HEK293 (cell line): Measurements from ENCODE around the gene HBEGF.

Experiments
- GLI2 ChIP-seq: fragments of 450-650 bp; formaldehyde crosslinking; IDR thresholded peaks from 2 replicates; pipeline ENCODE4; 2017; ENCODE audit warnings: missing biosample characterization, missing genetic modification characterization, low read depth, borderline replicate concordance
- KLF16 ChIP-seq: fragments of 450-650 bp; formaldehyde crosslinking; IDR thresholded peaks from 2 replicates; pipeline ENCODE4 v1.5.1; 2017; ENCODE audit warnings: missing biosample characterization, missing genetic modification characterization
- KLF17 ChIP-seq: fragments of 450-650 bp; formaldehyde crosslinking; IDR thresholded peaks from 2 replicates; pipeline ENCODE4 v1.5.1; 2016; ENCODE audit warnings: missing biosample characterization, missing genetic modification characterization
- OVOL3 ChIP-seq: fragments of 450-650 bp; formaldehyde crosslinking; IDR thresholded peaks from 2 replicates; pipeline ENCODE4 v1.5.1; 2016; ENCODE audit warnings: missing biosample characterization, missing genetic modification characterization
- ZBTB21 ChIP-seq: fragments of 450-650 bp; formaldehyde crosslinking; IDR thresholded peaks from 2 replicates; pipeline ENCODE4 v1.5.1; 2017; ENCODE audit warnings: missing biosample characterization, missing genetic modification characterization
- ZBTB8A ChIP-seq: fragments of 450-650 bp; formaldehyde crosslinking; IDR thresholded peaks from 2 replicates; pipeline ENCODE4 v1.5.1; 2016; ENCODE audit warnings: missing biosample characterization, missing genetic modification characterization
- ZEB2 ChIP-seq: fragments of 450-650 bp; formaldehyde crosslinking; IDR thresholded peaks from 2 replicates; pipeline ENCODE4 v1.5.1; 2016; ENCODE audit warnings: missing biosample characterization, missing genetic modification characterization
- ZFP37 ChIP-seq: fragments of 450-650 bp; formaldehyde crosslinking; IDR thresholded peaks from 2 replicates; pipeline ENCODE4 v1.5.1; 2016; ENCODE audit warnings: missing biosample characterization, missing genetic modification characterization
- ZFP69B ChIP-seq: fragments of 450-650 bp; formaldehyde crosslinking; IDR thresholded peaks from 2 replicates; pipeline ENCODE4 v1.5.1; 2016; ENCODE audit warnings: missing biosample characterization, missing genetic modification characterization
- ZNF114 ChIP-seq: fragments of 450-650 bp; formaldehyde crosslinking; IDR thresholded peaks from 2 replicates; pipeline ENCODE4 v1.5.0; 2017; ENCODE audit warnings: missing biosample characterization, missing genetic modification characterization
- ZNF292 ChIP-seq: fragments of 450-650 bp; formaldehyde crosslinking; IDR thresholded peaks from 2 replicates; pipeline ENCODE4 v1.5.1; 2016; ENCODE audit warnings: low read depth, missing biosample characterization, missing genetic modification characterization, borderline replicate concordance
- ZNF311 ChIP-seq: fragments of 450-650 bp; formaldehyde crosslinking; IDR thresholded peaks from 2 replicates; pipeline ENCODE4 v1.5.1; 2017; ENCODE audit warnings: missing biosample characterization, missing genetic modification characterization, borderline replicate concordance
- ZNF398 ChIP-seq: fragments of 450-650 bp; formaldehyde crosslinking; IDR thresholded peaks from 2 replicates; pipeline ENCODE4 v1.5.1; 2017; ENCODE audit warnings: missing biosample characterization, missing genetic modification characterization
- ZNF404 ChIP-seq: fragments of 450-650 bp; formaldehyde crosslinking; IDR thresholded peaks from 2 replicates; pipeline ENCODE4 v1.5.1; 2017; ENCODE audit warnings: missing biosample characterization, missing genetic modification characterization
- ZNF514 ChIP-seq: fragments of 450-650 bp; formaldehyde crosslinking; IDR thresholded peaks from 2 replicates; pipeline ENCODE4 v1.5.1; 2016; ENCODE audit warnings: missing biosample characterization, missing genetic modification characterization
- ZNF621 ChIP-seq: fragments of 450-650 bp; formaldehyde crosslinking; IDR thresholded peaks from 2 replicates; pipeline ENCODE4 v1.5.1; 2017; ENCODE audit warnings: missing biosample characterization, missing genetic modification characterization
- ZNF626 ChIP-seq: fragments of 450-650 bp; sonication (Bioruptor Pico); formaldehyde crosslinking; IDR thresholded peaks from 2 replicates; pipeline ENCODE4 v1.5.1; 2018; ENCODE audit warnings: missing biosample characterization, missing genetic modification characterization, inconsistent platforms
- ZNF677 ChIP-seq: fragments of 450-650 bp; IDR thresholded peaks from 2 replicates; pipeline ENCODE4 v1.5.0; 2018; ENCODE audit warnings: missing biosample characterization, mild to moderate bottlenecking, missing genetic modification characterization, moderate library complexity
- ZNF707 ChIP-seq: fragments of 450-650 bp; formaldehyde crosslinking; IDR thresholded peaks from 2 replicates; pipeline ENCODE4 v1.5.1; 2016; ENCODE audit warnings: missing biosample characterization, missing genetic modification characterization
- ZNF776 ChIP-seq: fragments of 450-650 bp; formaldehyde crosslinking; IDR thresholded peaks from 2 replicates; pipeline ENCODE4 v1.5.0; 2017; ENCODE audit warnings: missing biosample characterization, missing genetic modification characterization, borderline replicate concordance
- ZNF830 ChIP-seq: fragments of 450-650 bp; IDR thresholded peaks from 2 replicates; pipeline ENCODE4 v1.5.0; 2018; ENCODE audit warnings: missing biosample characterization, missing genetic modification characterization, low read depth, mild to moderate bottlenecking, moderate library complexity
- ZSCAN16 ChIP-seq: fragments of 450-650 bp; formaldehyde crosslinking; IDR thresholded peaks from 2 replicates; pipeline ENCODE4 v1.5.1; 2016; ENCODE audit warnings: missing biosample characterization, missing genetic modification characterization
- TF ChIP-seq, protein P1 (sequence below): fragments of 450-650 bp; formaldehyde crosslinking; conservative IDR thresholded peaks from 2 replicates; pipeline ENCODE4 v1.5.1; 2016; ENCODE audit warnings: low read depth, missing biosample characterization, missing genetic modification characterization
- TF ChIP-seq, protein P2 (sequence below): fragments of 450-650 bp; formaldehyde crosslinking; IDR thresholded peaks from 2 replicates; pipeline ENCODE4 v1.5.1; 2017; ENCODE audit warnings: missing biosample characterization, mild to moderate bottlenecking, missing genetic modification characterization, moderate library complexity
- TF ChIP-seq, protein P3 (sequence below): fragments of 450-650 bp; formaldehyde crosslinking; IDR thresholded peaks from 2 replicates; pipeline ENCODE4 v1.5.1; 2016; ENCODE audit warnings: missing biosample characterization, missing genetic modification characterization
- TF ChIP-seq, protein P4 (sequence below): fragments of 450-650 bp; formaldehyde crosslinking; IDR thresholded peaks from 2 replicates; pipeline ENCODE4 v1.5.1; 2016; ENCODE audit warnings: missing biosample characterization, missing genetic modification characterization

The HBEGF gene

GRCh38 chr5:140295414-140295813 is 51.0 kb downstream of the HBEGF start (continued):
- TF ChIP-seq, protein P1, sequence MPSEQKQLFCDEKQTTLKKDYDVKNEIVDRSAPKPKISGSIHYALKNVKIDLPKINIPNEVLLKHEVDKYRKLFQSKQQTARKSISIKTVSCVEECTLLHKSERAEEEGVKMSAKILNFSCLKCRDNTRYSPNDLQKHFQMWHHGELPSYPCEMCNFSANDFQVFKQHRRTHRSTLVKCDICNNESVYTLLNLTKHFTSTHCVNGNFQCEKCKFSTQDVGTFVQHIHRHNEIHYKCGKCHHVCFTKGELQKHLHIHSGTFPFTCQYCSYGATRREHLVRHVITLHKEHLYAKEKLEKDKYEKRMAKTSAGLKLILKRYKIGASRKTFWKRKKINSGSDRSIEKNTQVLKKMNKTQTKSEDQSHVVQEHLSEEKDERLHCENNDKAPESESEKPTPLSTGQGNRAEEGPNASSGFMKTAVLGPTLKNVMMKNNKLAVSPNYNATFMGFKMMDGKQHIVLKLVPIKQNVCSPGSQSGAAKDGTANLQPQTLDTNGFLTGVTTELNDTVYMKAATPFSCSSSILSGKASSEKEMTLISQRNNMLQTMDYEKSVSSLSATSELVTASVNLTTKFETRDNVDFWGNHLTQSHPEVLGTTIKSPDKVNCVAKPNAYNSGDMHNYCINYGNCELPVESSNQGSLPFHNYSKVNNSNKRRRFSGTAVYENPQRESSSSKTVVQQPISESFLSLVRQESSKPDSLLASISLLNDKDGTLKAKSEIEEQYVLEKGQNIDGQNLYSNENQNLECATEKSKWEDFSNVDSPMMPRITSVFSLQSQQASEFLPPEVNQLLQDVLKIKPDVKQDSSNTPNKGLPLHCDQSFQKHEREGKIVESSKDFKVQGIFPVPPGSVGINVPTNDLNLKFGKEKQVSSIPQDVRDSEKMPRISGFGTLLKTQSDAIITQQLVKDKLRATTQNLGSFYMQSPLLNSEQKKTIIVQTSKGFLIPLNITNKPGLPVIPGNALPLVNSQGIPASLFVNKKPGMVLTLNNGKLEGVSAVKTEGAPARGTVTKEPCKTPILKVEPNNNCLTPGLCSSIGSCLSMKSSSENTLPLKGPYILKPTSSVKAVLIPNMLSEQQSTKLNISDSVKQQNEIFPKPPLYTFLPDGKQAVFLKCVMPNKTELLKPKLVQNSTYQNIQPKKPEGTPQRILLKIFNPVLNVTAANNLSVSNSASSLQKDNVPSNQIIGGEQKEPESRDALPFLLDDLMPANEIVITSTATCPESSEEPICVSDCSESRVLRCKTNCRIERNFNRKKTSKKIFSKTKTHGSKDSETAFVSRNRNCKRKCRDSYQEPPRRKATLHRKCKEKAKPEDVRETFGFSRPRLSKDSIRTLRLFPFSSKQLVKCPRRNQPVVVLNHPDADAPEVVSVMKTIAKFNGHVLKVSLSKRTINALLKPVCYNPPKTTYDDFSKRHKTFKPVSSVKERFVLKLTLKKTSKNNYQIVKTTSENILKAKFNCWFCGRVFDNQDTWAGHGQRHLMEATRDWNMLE (tag by site-specific recombination) = 0 out of 2 replicates have a peak, but pooled peaks have one; percentile 48
- TF ChIP-seq ZFP37 (no peak; the same call in 1 of the 2 replicates), ZNF311 (tag by site-specific recombination) (no peak), KLF17 (tag by site-specific recombination) (peak; percentile 62; the same call in 1 of the 2 replicates), ZNF626 (peak; percentile 95; the same call in 1 of the 2 replicates), ZEB2 (peak; percentile 99), ZNF830 (peak; percentile 89), ZNF114 (tag by site-specific recombination) (no peak), ZBTB8A (0 out of 2 replicates have a peak, but pooled peaks have one; percentile 30), KLF16 (tag by site-specific recombination) (peak; percentile 52; the same call in 1 of the 2 replicates), ZNF514 (tag by site-specific recombination) (no peak), ZSCAN16 (tag by site-specific recombination) (no peak), GLI2 (tag by site-specific recombination) (peak; percentile 84; the same call in 1 of the 2 replicates), ZNF292 (tag by site-specific recombination) (no peak), ZNF677 (peak; percentile 42; the same call in 1 of the 2 replicates), ZNF404 (no peak), ZFP69B (peak; percentile 87), ZNF707 (tag by site-specific recombination) (no peak), ZNF621 (tag by site-specific recombination) (no peak), ZNF398 (tag by site-specific recombination) (peak; percentile 66), ZNF776 (tag by site-specific recombination) (no peak), ZBTB21 (peak; percentile 88), OVOL3 (tag by site-specific recombination) (no peak; the same call in 1 of the 2 replicates)
- TF ChIP-seq, protein P2, sequence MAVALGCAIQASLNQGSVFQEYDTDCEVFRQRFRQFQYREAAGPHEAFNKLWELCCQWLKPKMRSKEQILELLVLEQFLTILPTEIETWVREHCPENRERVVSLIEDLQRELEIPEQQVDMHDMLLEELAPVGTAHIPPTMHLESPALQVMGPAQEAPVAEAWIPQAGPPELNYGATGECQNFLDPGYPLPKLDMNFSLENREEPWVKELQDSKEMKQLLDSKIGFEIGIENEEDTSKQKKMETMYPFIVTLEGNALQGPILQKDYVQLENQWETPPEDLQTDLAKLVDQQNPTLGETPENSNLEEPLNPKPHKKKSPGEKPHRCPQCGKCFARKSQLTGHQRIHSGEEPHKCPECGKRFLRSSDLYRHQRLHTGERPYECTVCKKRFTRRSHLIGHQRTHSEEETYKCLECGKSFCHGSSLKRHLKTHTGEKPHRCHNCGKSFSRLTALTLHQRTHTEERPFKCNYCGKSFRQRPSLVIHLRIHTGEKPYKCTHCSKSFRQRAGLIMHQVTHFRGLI (tag by site-specific recombination) = peak; percentile 51; the same call in 1 of the 2 replicates
- TF ChIP-seq, protein P3, sequence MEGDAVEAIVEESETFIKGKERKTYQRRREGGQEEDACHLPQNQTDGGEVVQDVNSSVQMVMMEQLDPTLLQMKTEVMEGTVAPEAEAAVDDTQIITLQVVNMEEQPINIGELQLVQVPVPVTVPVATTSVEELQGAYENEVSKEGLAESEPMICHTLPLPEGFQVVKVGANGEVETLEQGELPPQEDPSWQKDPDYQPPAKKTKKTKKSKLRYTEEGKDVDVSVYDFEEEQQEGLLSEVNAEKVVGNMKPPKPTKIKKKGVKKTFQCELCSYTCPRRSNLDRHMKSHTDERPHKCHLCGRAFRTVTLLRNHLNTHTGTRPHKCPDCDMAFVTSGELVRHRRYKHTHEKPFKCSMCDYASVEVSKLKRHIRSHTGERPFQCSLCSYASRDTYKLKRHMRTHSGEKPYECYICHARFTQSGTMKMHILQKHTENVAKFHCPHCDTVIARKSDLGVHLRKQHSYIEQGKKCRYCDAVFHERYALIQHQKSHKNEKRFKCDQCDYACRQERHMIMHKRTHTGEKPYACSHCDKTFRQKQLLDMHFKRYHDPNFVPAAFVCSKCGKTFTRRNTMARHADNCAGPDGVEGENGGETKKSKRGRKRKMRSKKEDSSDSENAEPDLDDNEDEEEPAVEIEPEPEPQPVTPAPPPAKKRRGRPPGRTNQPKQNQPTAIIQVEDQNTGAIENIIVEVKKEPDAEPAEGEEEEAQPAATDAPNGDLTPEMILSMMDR (tag by site-specific recombination) = no peak
- TF ChIP-seq, protein P4, sequence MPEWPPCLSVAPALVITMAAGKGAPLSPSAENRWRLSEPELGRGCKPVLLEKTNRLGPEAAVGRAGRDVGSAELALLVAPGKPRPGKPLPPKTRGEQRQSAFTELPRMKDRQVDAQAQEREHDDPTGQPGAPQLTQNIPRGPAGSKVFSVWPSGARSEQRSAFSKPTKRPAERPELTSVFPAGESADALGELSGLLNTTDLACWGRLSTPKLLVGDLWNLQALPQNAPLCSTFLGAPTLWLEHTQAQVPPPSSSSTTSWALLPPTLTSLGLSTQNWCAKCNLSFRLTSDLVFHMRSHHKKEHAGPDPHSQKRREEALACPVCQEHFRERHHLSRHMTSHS (tag by site-specific recombination) = no peak
